ENCODE data around the gene CCSAP. TPM values are rescaled to one million over a fixed set of nuclear protein-coding genes. Genes with fewer than 3 reads are reported as not detected.

Gene CCSAP
- total RNA-seq, 1 donor from 2014 or later, result 8.0 TPM

GRCh38 chr1:229344937-229345684 is 2.3 kb upstream of the CCSAP start:
- peaks cover 4% of the 10 kb centered on the region for H3K4me1 ChIP-seq (ENCODE audit: insufficient read depth, low read length)
- peak overlapping the region; percentile 37 for H3K4me3 Mint-ChIP-seq (ENCODE audit: unreplicated experiment)
- H3K36me3 ChIP-seq (ENCODE audit: insufficient read depth, low read length), result no peaks in the 10 kb centered on the region
- peaks cover 29% of the 10 kb centered on the region for H3K27me3 Mint-ChIP-seq (ENCODE audit: low read depth, unreplicated experiment)
- peaks cover 3% of the 10 kb centered on the region for H3K36me3 Mint-ChIP-seq (ENCODE audit: low read depth, unreplicated experiment)
- peaks cover 12% of the 10 kb centered on the region for H3K79me2 ChIP-seq (ENCODE audit: insufficient read depth, low read length)
- no peak for TF ChIP-seq CTCF (IDR thresholded peaks at IDR 0.05; ENCODE audit: insufficient read depth, low read depth, low read length)
- TF ChIP-seq EZH2 (IDR thresholded peaks at IDR 0.05; ENCODE audit: insufficient read depth, low read length), result no peak
- H3K27ac ChIP-seq (ENCODE audit: low read depth, low read length), result no peak overlapping the region
- FAIRE-seq, result no peak
- no peak overlapping the region for H3K27ac Mint-ChIP-seq (ENCODE audit: unreplicated experiment)
- H2AFZ ChIP-seq (ENCODE audit: low read depth, low read length), result no peak overlapping the region
- H3K4me1 Mint-ChIP-seq (ENCODE audit: low read depth, unreplicated experiment), result peaks cover 5% of the 10 kb centered on the region
- DNase-seq (ENCODE audit: low read depth), result no peak
- peaks cover 7% of the 10 kb centered on the region for H3K9me3 Mint-ChIP-seq (ENCODE audit: unreplicated experiment)
- no peaks in the 10 kb centered on the region for H3K9me3 ChIP-seq (ENCODE audit: insufficient read depth, low read depth, low read length)
- H3K4me2 ChIP-seq (ENCODE audit: low read length), result no peak overlapping the region
- no peak overlapping the region for H3K4me3 ChIP-seq (ENCODE audit: insufficient read depth, low read depth, low read length)
- H3K9ac ChIP-seq (ENCODE audit: low read length), result no peak overlapping the region
- H4K20me1 ChIP-seq (ENCODE audit: insufficient read depth, low read length), result no peaks in the 10 kb centered on the region
- H3K27me3 ChIP-seq (ENCODE audit: insufficient read depth, low read length), result peaks cover 10% of the 10 kb centered on the region

DNA sequence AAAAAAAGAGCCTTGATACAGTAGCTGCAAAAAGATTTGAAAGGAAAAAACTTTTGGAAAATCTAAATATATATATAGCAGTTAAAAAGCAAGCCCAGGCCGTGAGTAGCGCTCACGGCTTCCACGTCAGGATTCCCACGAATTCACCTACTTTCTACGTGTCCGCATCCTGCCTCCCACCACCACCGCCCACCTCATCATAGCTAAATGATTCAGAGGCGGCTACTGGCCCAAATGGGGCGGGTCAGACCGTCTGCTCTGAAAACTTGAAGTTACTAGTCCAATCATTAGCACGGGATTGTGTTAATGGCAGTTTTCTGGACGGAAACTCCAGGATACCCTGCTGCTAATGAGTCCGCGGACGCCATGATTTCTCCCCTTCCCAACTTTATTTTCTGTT is 1.3 kb upstream of the CCSAP start:
- no peak overlapping the region for H3K4me2 ChIP-seq (ENCODE audit: low read length)
- Mint-ChIP-seq H3K9me3 (ENCODE audit: unreplicated experiment) (peaks cover 7% of the 10 kb centered on the region), H3K27me3 (ENCODE audit: low read depth, unreplicated experiment) (peaks cover 28% of the 10 kb centered on the region), H3K36me3 (ENCODE audit: low read depth, unreplicated experiment) (peaks cover 3% of the 10 kb centered on the region), H3K4me1 (ENCODE audit: low read depth, unreplicated experiment) (peaks cover 5% of the 10 kb centered on the region), H3K27ac (ENCODE audit: unreplicated experiment) (no peak overlapping the region), H3K4me3 (ENCODE audit: unreplicated experiment) (peak overlapping the region; percentile 50)
- H3K36me3 ChIP-seq (ENCODE audit: insufficient read depth, low read length), result no peaks in the 10 kb centered on the region
- peaks cover 10% of the 10 kb centered on the region for H3K27me3 ChIP-seq (ENCODE audit: insufficient read depth, low read length)
- TF ChIP-seq EZH2 (IDR thresholded peaks at IDR 0.05; ENCODE audit: insufficient read depth, low read length) (no peak), CTCF (IDR thresholded peaks at IDR 0.05; ENCODE audit: insufficient read depth, low read depth, low read length) (no peak)
- no peak overlapping the region for H3K4me3 ChIP-seq (ENCODE audit: insufficient read depth, low read depth, low read length)
- peaks cover 5% of the 10 kb centered on the region for H4K20me1 ChIP-seq (ENCODE audit: insufficient read depth, low read length)
- H3K79me2 ChIP-seq (ENCODE audit: insufficient read depth, low read length), result peaks cover 18% of the 10 kb centered on the region
- H3K4me1 ChIP-seq (ENCODE audit: insufficient read depth, low read length), result peaks cover 4% of the 10 kb centered on the region
- no peak overlapping the region for H3K27ac ChIP-seq (ENCODE audit: low read depth, low read length)
- no peaks in the 10 kb centered on the region for H3K9me3 ChIP-seq (ENCODE audit: insufficient read depth, low read depth, low read length)
- no peak overlapping the region for H2AFZ ChIP-seq (ENCODE audit: low read depth, low read length)
- H3K9ac ChIP-seq (ENCODE audit: low read length), result no peak overlapping the region
- no peak for DNase-seq (ENCODE audit: low read depth)
- no peak for FAIRE-seq

Measured in astrocyte (in vitro differentiated cells and primary cell).